ENCODE results near the gene ARL5C.
A peak's percentile ranks its signal among the peaks of the same experiment; 100 is the strongest.

The ARL5C gene

GRCh38 chr17:39166437-39167335 is 725 bp upstream of the ARL5C start:
- no peak for DNase-seq

GRCh38 chr17:39165178-39165840 is 652 bp downstream of the ARL5C start:
- DNase-seq = no peak

GRCh38 chr17:39164675-39165143 is 1.3 kb downstream of the ARL5C start:
- peak; percentile 22 for DNase-seq

GRCh38 chr17:39161962-39162361 is 4.0 kb downstream of the ARL5C start:
- no peak for DNase-seq

GRCh38 chr17:39158623-39159022 is 7.3 kb downstream of the ARL5C start:
- DNase-seq = no peak

GRCh38 chr17:39156491-39156890 is 9.5 kb downstream of the ARL5C start:
- DNase-seq = no peak

- DNase-seq = no peak
These were observed 10.3 kb downstream of the ARL5C start for GRCh38 chr17:39155654-39156053.

GRCh38 chr17:39153599-39154051 is 12.3 kb downstream of the ARL5C start:
- peak; percentile 91 for DNase-seq

GRCh38 chr17:39151943-39152818 is 13.8 kb downstream of the ARL5C start:
- no peak for DNase-seq

- DNase-seq = peak; percentile 12
These were observed 14.6 kb downstream of the ARL5C start, which contains the start of gene PLXDC1 for GRCh38 chr17:39151150-39151942. Gene PLXDC1, minus strand, starts transcription at chr17:39151637. Its CDS starts 200 bp downstream, at chr17:39151437.

GRCh38 chr17:39150795-39151149 is 15.2 kb downstream of the ARL5C start:
- DNase-seq = no peak

- DNase-seq = no peak
These were observed 15.8 kb downstream of the ARL5C start for GRCh38 chr17:39150104-39150634.

- no peak for DNase-seq
These were observed 18.5 kb downstream of the ARL5C start for GRCh38 chr17:39147221-39148185.

- no peak for DNase-seq
These were observed 19.7 kb downstream of the ARL5C start for GRCh38 chr17:39146273-39146672.

GRCh38 chr17:39145143-39145542 is 20.8 kb downstream of the ARL5C start:
- no peak for DNase-seq

GRCh38 chr17:39144416-39144840 is 21.5 kb downstream of the ARL5C start:
- peak; percentile 82 for DNase-seq

- DNase-seq = no peak
These were observed 22.3 kb downstream of the ARL5C start for GRCh38 chr17:39143552-39144093.

GRCh38 chr17:39141915-39142664 is 23.9 kb downstream of the ARL5C start:
- no peak for DNase-seq

- no peak for DNase-seq
These were observed 24.7 kb downstream of the ARL5C start for GRCh38 chr17:39141294-39141693.

Measured in NCI-H345 (cell line).